HepG2 (cell line): Measurements from ENCODE around the gene RUNX2. TPM values are rescaled to one million over a fixed set of nuclear protein-coding genes. Genes with fewer than 3 reads are reported as not detected.

Experiments used
- ATAC-seq: fragments of 200-7000 bp; cut with Tn5 transposase; 3 replicates; pipeline ENCODE4 v1.9.1; 2020; ENCODE audit warnings: mild to moderate bottlenecking, moderate library complexity
- BruUV-seq: library from RNA; stranded (reverse); fragments of 400-500 nt; replicated peaks from 2 replicates; lab custom pipeline; 2021; lab: Mats Ljungman, UMichigan
- CTCF ChIA-PET: fragments of 300-600 bp; formaldehyde crosslinking; extraction: SDS; loops from one replicate; lab custom pipeline; 2021; ENCODE audit warnings: low total read pairs, inconsistent platforms, low intra/inter-chr PET ratio; lab: Yijun Ruan, JAX
- POLR2A ChIA-PET: fragments of 350-600 bp; sonication (Branson Sonifier 250); formaldehyde crosslinking; loops from one replicate; lab custom pipeline; 2020; ENCODE audit warnings: antibody characterized with exemption, inconsistent platforms; lab: Yijun Ruan, JAX
- DNase-seq: peaks from one replicate; pipeline ENCODE4 v3.0.0-alpha.2; 2015; ENCODE audit warnings: low spot score
- FAIRE-seq: peaks from 3 replicates; lab custom pipeline; 2011; peaks lifted over from hg19 to GRCh38; lab: Jason Lieb, UNC
- H2AFZ ChIP-seq: one replicate; pipeline ENCODE4 v1.6.1; 2011; ENCODE audit warnings: low read length, inconsistent platforms
- H3K27ac ChIP-seq: fragments of 300-600 bp; 3 replicates; pipeline ENCODE4 v1.8.0; 2011; ENCODE audit warnings: mixed run types, mild to moderate bottlenecking, mixed read lengths, low read length, inconsistent platforms; ENCODE audit not compliant: insufficient read depth; ENCODE audit errors: extremely low read length
- H3K27me3 ChIP-seq, 2 experiments: fragments of 200-600 bp in 1 of 2; 2 replicates in 1 of 2; 3 replicates in 1 of 2; pipeline versions ENCODE4 v1.6.0 to v1.8.0; 2011; ENCODE audit warnings: low read length in 2 of 2, mild to moderate bottlenecking in 2 of 2, moderate library complexity in 2 of 2, inconsistent platforms in 1 of 2; ENCODE audit not compliant: insufficient read depth in 2 of 2, control insufficient read depth in 1 of 2
- H3K36me3 ChIP-seq, 2 experiments: fragments of 200-600 bp in 1 of 2; replicated peaks in 1 of 2; 2 replicates in 1 of 2; 3 replicates in 1 of 2; pipeline versions ENCODE4 v1.5.1 to v1.8.0; 2011; ENCODE audit warnings: low read length in 2 of 2, inconsistent platforms in 1 of 2; ENCODE audit not compliant: insufficient read depth in 2 of 2, control insufficient read depth in 1 of 2
- H3K4me1 ChIP-seq: 2 replicates; pipeline ENCODE4 v1.5.1; 2012; ENCODE audit warnings: low read length, inconsistent platforms; ENCODE audit not compliant: insufficient read depth
- H3K4me2 ChIP-seq: 2 replicates; pipeline ENCODE4 v1.6.0; 2011; ENCODE audit warnings: low read depth, low read length, inconsistent platforms
- H3K4me3 ChIP-seq, 3 experiments: fragments of 200-600 bp in 1 of 3; sonication (generic), shearing (Covaris generic) in 1 of 3; replicated peaks in 1 of 3; 2 replicates each; pipeline ENCODE4 v1.5.1; 2011 to 2016; ENCODE audit warnings: low read length in 3 of 3, inconsistent platforms in 2 of 3, low read depth in 2 of 3, mild to moderate bottlenecking in 2 of 3, control low read depth in 1 of 3, mixed read lengths in 1 of 3; ENCODE audit not compliant: insufficient read depth in 1 of 3
- H3K79me2 ChIP-seq: one replicate; pipeline ENCODE4 v1.6.1; 2011; ENCODE audit warnings: low read length, inconsistent platforms; ENCODE audit not compliant: insufficient read depth
- H3K9ac ChIP-seq: 2 replicates; pipeline ENCODE4 v1.6.0; 2011; ENCODE audit warnings: mild to moderate bottlenecking, low read depth, low read length, inconsistent platforms; ENCODE audit not compliant: insufficient read depth
- H3K9me3 ChIP-seq: 2 replicates; pipeline ENCODE4 v1.5.1; 2012; ENCODE audit warnings: mild to moderate bottlenecking, low read length
- H4K20me1 ChIP-seq: 2 replicates; pipeline ENCODE4 v1.6.0; 2011; ENCODE audit warnings: inconsistent platforms, mild to moderate bottlenecking, low read length, moderate library complexity; ENCODE audit not compliant: insufficient read depth
- BHLHE40 ChIP-seq: IDR thresholded peaks from 2 replicates; pipeline ENCODE4 v1.6.1; 2011; ENCODE audit warnings: low read length, improper control_type of control experiment
- E2F2 ChIP-seq: sonication (generic); formaldehyde crosslinking; IDR thresholded peaks from 2 replicates; pipeline ENCODE4 v1.4.0; 2020; ENCODE audit warnings: missing genetic modification reagents, borderline replicate concordance
- FOXA3 ChIP-seq: IDR thresholded peaks from 2 replicates; pipeline ENCODE4 v1.6.1; 2016; ENCODE audit warnings: missing genetic modification reagents, missing compliant biosample characterization
- HNF1B ChIP-seq: sonication (generic); formaldehyde crosslinking; IDR thresholded peaks from 2 replicates; pipeline ENCODE4 v1.5.1; 2020; ENCODE audit warnings: mild to moderate bottlenecking, moderate library complexity, missing genetic modification reagents
- HNRNPK ChIP-seq: fragments of 200-400 bp; formaldehyde crosslinking; IDR thresholded peaks from 2 replicates; pipeline ENCODE4 v1.6.1; 2018; ENCODE audit warnings: low read length, low read depth, moderate library complexity, mild to moderate bottlenecking; ENCODE audit not compliant: poor library complexity, severe bottlenecking
- MEIS2 ChIP-seq: sonication (generic); formaldehyde crosslinking; IDR thresholded peaks from 2 replicates; pipeline ENCODE4 v1.9.0; 2021; ENCODE audit warnings: mild to moderate bottlenecking, missing genetic modification reagents
- PHF21A ChIP-seq: sonication (generic); formaldehyde crosslinking; IDR thresholded peaks from 2 replicates; pipeline ENCODE4 v1.5.0; 2020; ENCODE audit warnings: mild to moderate bottlenecking, missing genetic modification reagents
- RBAK ChIP-seq: sonication (generic); formaldehyde crosslinking; IDR thresholded peaks from 2 replicates; pipeline ENCODE4 v1.5.1; 2020; ENCODE audit warnings: mild to moderate bottlenecking, missing genetic modification reagents
- SP140L ChIP-seq: sonication (generic); formaldehyde crosslinking; IDR thresholded peaks from 2 replicates; pipeline ENCODE4 v1.4.0; 2020; ENCODE audit warnings: missing genetic modification reagents, borderline replicate concordance
- SRY ChIP-seq: sonication (generic); formaldehyde crosslinking; IDR thresholded peaks from 2 replicates; pipeline ENCODE4 v1.8.0; 2022; ENCODE audit warnings: mild to moderate bottlenecking, missing genetic modification reagents
- ZBTB3 ChIP-seq: sonication (generic); formaldehyde crosslinking; IDR thresholded peaks from 2 replicates; pipeline ENCODE4 v1.4.0; 2020; ENCODE audit warnings: low read depth, mild to moderate bottlenecking, moderate library complexity, missing genetic modification reagents, borderline replicate concordance
- ZFAT ChIP-seq: sonication (generic); formaldehyde crosslinking; conservative IDR thresholded peaks from 2 replicates; pipeline ENCODE4 v1.8.1; 2023; ENCODE audit warnings: missing genetic modification reagents, inconsistent platforms
- ZGPAT ChIP-seq: IDR thresholded peaks from 2 replicates; pipeline ENCODE4 v1.6.1; 2016; ENCODE audit warnings: mild to moderate bottlenecking
- ZNF33A ChIP-seq: sonication (generic); formaldehyde crosslinking; IDR thresholded peaks from 2 replicates; pipeline ENCODE4 v1.5.1; 2020; ENCODE audit warnings: missing genetic modification reagents, mild to moderate bottlenecking, moderate library complexity, borderline replicate concordance
- ZNF644 ChIP-seq: IDR thresholded peaks from 2 replicates; pipeline ENCODE4 v1.6.1; 2016; ENCODE audit warnings: low read depth
- ZNF672 ChIP-seq: sonication (generic); formaldehyde crosslinking; IDR thresholded peaks from 2 replicates; pipeline ENCODE4 v1.8.1; 2022; ENCODE audit warnings: missing genetic modification reagents
- WGBS: methylation state at CpG from one replicate; pipeline ENCODE4 v1.1.6; 2017; ENCODE audit warnings: low lambda C conversion rate; 5-methylcytosine and 5-hydroxymethylcytosine counted together
- in situ Hi-C: cut with HindIII; loops from 2 replicates; pipeline ENCODE4 v1.10.0; 2017; ENCODE audit warnings: low pct_unique_long_range_greater_than_20kb; ENCODE audit not compliant: extremely low pct_ligation_motif_present
- intact Hi-C: fragments of 100-400 bp; cut with micrococcal nuclease; formaldehyde crosslinking; loops from one replicate; pipeline ENCODE4 v1.10.0; 2022; ENCODE audit not compliant: unreplicated experiment
- polyA plus RNA-seq, 8 experiments: library from polyadenylated mRNA; depleted of rRNA in 3 of 8; stranded (reverse) in 7 of 8; unstranded in 1 of 8; fragments of >200 nt; fragmentation: Illumina TruSeq in 4 of 8; extraction: Trizol in 4 of 8; gene quantifications; 2 replicates each; pipeline versions ENCODE4 v1.2.1 to v1.2.3, GENCODE V29; 2011 to 2016; ENCODE audit warnings: low read depth in 4 of 8, missing spikeins in 1 of 8, mixed read lengths in 1 of 8; ENCODE audit not compliant: insufficient read depth in 1 of 8
- total RNA-seq, 5 experiments: library from RNA; depleted of rRNA; stranded (reverse); fragments of >200 nt; fragmentation: Illumina TruSeq; extraction: Trizol; gene quantifications; 2 replicates each; pipeline ENCODE4 v1.2.3, GENCODE V29; 2016; ENCODE audit warnings: low read depth in 1 of 5

Gene RUNX2
- total and polyA plus RNA-seq, 2 of the 13 experiments (the other 11 are each of a cell fraction or from before 2014, with no cell fraction given) = not detected

- Histone ChIP-seq H4K20me1 (no peaks in the 10 kb centered on the region), H3K79me2 (no peaks in the 10 kb centered on the region), H3K27ac (no peak overlapping the region), H3K9me3 (no peaks in the 10 kb centered on the region), H3K36me3 (no peaks in the 10 kb centered on the region), H3K9ac (no peak overlapping the region), H3K4me1 (no peaks in the 10 kb centered on the region), H2AFZ (no peak overlapping the region), H3K4me3 (no peak overlapping the region), H3K27me3 (peaks cover 0 to 3% of the 10 kb centered on the region in 2 experiments; a peak in 1 of 5 replicates), H3K4me2 (no peak overlapping the region)
- ChIA-PET CTCF (no interaction called here), POLR2A (no interaction called here)
- intact Hi-C loops (no loop called here), in situ Hi-C loops (no loop called here)
- no TSS peak for BruUV-seq
- no peak for TF ChIP-seq SRY (CRISPR knock-in tag)
- TF ChIP-seq ZFAT (CRISPR knock-in tag) = no peak
- no peak for TF ChIP-seq PHF21A (CRISPR knock-in tag)
- ATAC-seq (no peak), DNase-seq (no peak), FAIRE-seq (no peak)
- WGBS = 38% methylated on average over 6 of the region's 6 CpGs
Measured at GRCh38 chr6:45491874-45492273, 163.7 kb downstream of the RUNX2 start.

- BruUV-seq = no TSS peak
- Histone ChIP-seq H3K9me3 (no peaks in the 10 kb centered on the region), H3K27ac (no peak overlapping the region), H3K4me2 (no peak overlapping the region), H3K27me3 (peaks cover 0 to 5% of the 10 kb centered on the region in 2 experiments; a peak in 1 of 5 replicates), H3K9ac (no peak overlapping the region), H3K4me3 (no peak overlapping the region), H3K79me2 (no peaks in the 10 kb centered on the region), H3K36me3 (no peaks in the 10 kb centered on the region), H2AFZ (no peak overlapping the region), H4K20me1 (no peaks in the 10 kb centered on the region), H3K4me1 (no peaks in the 10 kb centered on the region)
- DNase-seq (no peak), ATAC-seq (no peak), FAIRE-seq (no peak)
- POLR2A ChIA-PET = no interaction called here
- WGBS = 80% methylated on average over 2 of the region's 2 CpGs
- in situ Hi-C loops (no loop called here), intact Hi-C loops (no loop called here)
- CTCF ChIA-PET = no interaction called here
- TF ChIP-seq ZBTB3 (CRISPR knock-in tag) (no peak), SP140L (no peak), E2F2 (no peak), BHLHE40 (no peak), MEIS2 (CRISPR knock-in tag) (no peak), RBAK (no peak), ZGPAT (CRISPR knock-in tag) (no peak), HNRNPK (no peak), FOXA3 (CRISPR knock-in tag) (no peak), ZNF644 (no peak), ZNF672 (no peak), ZNF33A (CRISPR knock-in tag) (no peak), HNF1B (CRISPR knock-in tag) (no peak)
Measured at GRCh38 chr6:45493761-45494160, 165.6 kb downstream of the RUNX2 start.
